ENCODE measurements around the gene PCSK4.

PCSK4 gene

DNA sequence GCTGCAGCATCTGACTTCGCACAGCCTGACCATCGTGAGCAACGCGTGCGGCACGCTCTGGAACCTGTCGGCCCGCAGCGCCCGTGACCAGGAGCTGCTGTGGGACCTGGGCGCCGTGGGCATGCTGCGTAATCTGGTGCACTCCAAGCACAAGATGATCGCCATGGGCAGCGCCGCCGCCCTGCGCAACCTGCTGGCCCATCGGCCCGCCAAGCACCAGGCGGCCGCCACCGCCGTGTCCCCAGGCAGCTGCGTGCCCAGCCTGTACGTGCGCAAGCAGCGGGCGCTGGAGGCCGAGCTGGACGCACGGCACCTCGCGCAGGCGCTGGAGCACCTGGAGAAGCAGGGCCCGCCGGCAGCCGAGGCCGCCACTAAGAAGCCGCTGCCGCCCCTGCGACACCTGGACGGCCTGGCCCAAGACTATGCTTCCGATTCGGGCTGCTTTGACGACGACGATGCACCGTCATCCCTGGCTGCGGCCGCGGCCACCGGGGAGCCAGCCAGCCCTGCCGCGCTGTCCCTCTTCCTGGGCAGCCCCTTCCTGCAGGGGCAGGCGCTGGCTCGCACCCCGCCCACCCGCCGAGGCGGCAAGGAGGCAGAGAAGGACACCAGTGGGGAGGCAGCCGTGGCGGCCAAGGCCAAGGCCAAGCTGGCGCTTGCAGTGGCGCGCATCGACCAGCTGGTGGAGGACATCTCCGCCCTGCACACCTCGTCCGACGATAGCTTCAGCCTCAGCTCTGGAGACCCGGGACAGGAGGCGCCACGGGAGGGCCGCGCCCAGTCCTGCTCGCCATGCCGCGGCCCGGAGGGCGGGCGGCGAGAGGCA, 24.7 kb downstream of the PCSK4 start:
- no peak for DNase-seq
- Histone ChIP-seq H3K36me3 (peaks cover 24% of the 10 kb centered on the region), H3K9me3 (no peaks in the 10 kb centered on the region), H3K4me3 (ENCODE audit: low read depth, low read length) (no peak overlapping the region), H3K27me3 (no peaks in the 10 kb centered on the region), H3K4me1 (no peaks in the 10 kb centered on the region)
- TF ChIP-seq, protein P1, sequence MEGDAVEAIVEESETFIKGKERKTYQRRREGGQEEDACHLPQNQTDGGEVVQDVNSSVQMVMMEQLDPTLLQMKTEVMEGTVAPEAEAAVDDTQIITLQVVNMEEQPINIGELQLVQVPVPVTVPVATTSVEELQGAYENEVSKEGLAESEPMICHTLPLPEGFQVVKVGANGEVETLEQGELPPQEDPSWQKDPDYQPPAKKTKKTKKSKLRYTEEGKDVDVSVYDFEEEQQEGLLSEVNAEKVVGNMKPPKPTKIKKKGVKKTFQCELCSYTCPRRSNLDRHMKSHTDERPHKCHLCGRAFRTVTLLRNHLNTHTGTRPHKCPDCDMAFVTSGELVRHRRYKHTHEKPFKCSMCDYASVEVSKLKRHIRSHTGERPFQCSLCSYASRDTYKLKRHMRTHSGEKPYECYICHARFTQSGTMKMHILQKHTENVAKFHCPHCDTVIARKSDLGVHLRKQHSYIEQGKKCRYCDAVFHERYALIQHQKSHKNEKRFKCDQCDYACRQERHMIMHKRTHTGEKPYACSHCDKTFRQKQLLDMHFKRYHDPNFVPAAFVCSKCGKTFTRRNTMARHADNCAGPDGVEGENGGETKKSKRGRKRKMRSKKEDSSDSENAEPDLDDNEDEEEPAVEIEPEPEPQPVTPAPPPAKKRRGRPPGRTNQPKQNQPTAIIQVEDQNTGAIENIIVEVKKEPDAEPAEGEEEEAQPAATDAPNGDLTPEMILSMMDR (IDR thresholded peaks at IDR 0.05; ENCODE audit: low read depth, low read length) = no peak

DNA sequence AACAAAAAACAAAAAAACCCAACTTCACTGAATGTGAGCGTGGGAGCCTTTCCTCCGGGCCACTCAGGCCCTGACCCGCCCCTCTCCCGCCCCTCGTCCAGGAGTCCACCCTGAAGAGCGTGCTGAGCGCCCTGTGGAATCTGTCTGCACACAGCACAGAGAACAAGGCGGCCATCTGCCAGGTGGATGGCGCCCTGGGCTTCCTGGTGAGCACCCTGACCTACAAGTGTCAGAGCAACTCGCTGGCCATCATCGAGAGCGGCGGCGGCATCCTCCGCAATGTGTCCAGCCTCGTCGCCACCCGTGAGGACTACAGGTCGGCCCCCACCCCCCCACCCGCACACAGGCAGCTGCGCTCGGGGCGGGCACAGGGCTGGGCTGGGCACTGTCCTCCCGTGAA, 28.3 kb downstream of the PCSK4 start:
- TF ChIP-seq, protein P1 (IDR thresholded peaks at IDR 0.05; ENCODE audit: low read depth, low read length) = no peak
- Histone ChIP-seq H3K4me1 (no peaks in the 10 kb centered on the region), H3K4me3 (ENCODE audit: low read depth, low read length) (no peak overlapping the region), H3K27me3 (no peaks in the 10 kb centered on the region), H3K9me3 (no peaks in the 10 kb centered on the region), H3K36me3 (peaks cover 30% of the 10 kb centered on the region)
- DNase-seq = no peak

DNA sequence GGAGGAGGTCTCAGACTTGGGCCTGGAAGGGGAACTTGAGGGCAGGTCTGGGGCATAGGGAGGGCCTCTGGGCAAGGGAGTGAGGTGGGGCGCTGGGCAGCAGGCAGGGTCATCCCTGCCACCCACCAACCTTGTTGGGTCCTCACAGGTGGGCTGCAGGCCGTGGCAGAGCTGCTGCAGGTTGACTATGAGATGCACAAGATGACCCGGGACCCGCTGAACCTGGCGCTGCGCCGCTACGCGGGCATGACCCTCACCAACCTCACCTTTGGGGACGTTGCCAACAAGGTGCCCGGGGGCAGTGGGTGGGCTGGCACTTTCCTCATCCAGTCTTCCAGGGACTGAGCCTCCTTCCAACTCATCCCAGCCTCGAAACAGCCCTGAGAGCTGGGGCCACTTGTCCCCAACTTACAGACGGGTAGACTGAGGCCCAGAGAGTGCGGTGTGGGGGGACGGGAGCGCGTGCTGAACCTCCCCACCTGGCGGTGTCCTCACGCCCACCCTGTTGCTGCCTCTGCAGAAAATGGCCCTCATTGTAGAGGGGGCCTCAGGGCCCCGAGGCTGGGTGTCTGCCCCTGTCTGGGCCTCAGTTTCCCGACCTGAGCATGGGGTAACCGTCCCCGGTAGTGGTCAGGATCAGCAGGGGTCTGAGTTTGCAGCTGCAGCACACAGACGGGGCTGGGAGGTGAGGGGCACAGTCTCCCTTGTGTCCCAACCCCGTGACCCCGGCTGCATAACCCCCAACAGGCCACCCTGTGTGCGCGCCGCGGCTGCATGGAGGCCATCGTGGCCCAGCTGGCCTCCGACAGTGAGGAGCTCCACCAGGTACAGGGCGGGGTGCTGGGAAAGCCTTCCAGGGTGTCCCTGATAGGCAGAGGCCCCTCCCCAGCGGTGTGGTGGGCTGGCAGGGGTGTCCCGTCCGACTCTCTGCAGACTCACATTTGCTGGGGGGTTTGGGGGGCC, 29.8 kb downstream of the PCSK4 start:
- no peak for DNase-seq
- H3K27me3 ChIP-seq = no peaks in the 10 kb centered on the region
- H3K9me3 ChIP-seq = no peaks in the 10 kb centered on the region
- H3K36me3 ChIP-seq = peaks cover 37% of the 10 kb centered on the region
- H3K4me3 ChIP-seq (ENCODE audit: low read depth, low read length) = no peak overlapping the region
- TF ChIP-seq, protein P1 (IDR thresholded peaks at IDR 0.05; ENCODE audit: low read depth, low read length) = no peak
- H3K4me1 ChIP-seq = no peaks in the 10 kb centered on the region

DNA sequence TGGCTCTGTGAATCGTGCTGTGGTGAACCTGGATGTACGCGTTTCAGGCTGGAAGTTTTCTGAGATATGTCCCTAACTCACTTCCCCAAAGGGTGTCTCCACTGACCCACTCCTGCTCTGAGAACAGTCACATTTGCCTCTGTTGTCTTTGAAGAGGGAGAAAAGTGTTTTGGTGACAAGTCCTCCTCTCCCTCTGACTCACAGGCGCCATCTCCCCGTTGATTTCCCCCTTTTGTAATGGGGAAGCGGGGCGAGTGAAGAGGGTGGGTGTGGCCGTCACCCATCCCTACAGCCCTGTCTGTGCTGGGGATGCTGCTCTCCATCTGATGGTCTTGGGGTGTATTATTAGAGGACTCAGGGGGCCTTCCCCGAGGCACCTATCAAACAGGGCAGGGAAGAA, 30.7 kb downstream of the PCSK4 start:
- no peak for DNase-seq
- H3K9me3 ChIP-seq = no peaks in the 10 kb centered on the region
- H3K36me3 ChIP-seq = peaks cover 35% of the 10 kb centered on the region
- no peak overlapping the region for H3K4me3 ChIP-seq (ENCODE audit: low read depth, low read length)
- no peaks in the 10 kb centered on the region for H3K27me3 ChIP-seq
- TF ChIP-seq, protein P1 (IDR thresholded peaks at IDR 0.05; ENCODE audit: low read depth, low read length) = no peak
- no peaks in the 10 kb centered on the region for H3K4me1 ChIP-seq

DNA sequence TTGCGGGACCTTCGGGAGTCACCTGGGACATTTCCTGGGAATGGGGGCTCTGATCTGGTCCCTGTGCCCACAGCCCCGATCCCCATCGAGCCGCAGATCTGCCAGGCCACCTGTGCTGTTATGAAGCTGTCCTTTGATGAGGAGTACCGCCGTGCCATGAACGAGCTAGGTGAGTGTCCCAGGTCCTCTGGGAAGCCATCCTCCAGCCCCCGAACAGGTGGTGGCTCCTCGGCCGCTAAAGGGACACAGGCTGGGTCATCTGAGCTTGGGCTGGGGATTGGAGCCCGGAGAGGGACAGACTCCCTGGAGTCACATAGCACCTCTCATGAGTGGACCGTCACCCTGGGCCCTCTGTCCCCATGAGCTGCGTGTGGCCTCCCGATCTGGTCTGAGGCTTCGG, 32.3 kb downstream of the PCSK4 start:
- no peak for DNase-seq
- H3K4me3 ChIP-seq (ENCODE audit: low read depth, low read length) = no peak overlapping the region
- peaks cover 35% of the 10 kb centered on the region for H3K36me3 ChIP-seq
- no peaks in the 10 kb centered on the region for H3K9me3 ChIP-seq
- H3K27me3 ChIP-seq = no peaks in the 10 kb centered on the region
- peaks cover 8% of the 10 kb centered on the region for H3K4me1 ChIP-seq
- TF ChIP-seq, protein P1 (IDR thresholded peaks at IDR 0.05; ENCODE audit: low read depth, low read length) = no peak
